ENCODE measurements around the gene ARFGAP3. TPM values are rescaled to one million over a fixed set of nuclear protein-coding genes. Genes with fewer than 3 reads are reported as not detected.

The ARFGAP3 gene
- total RNA-seq, 1 experiment from 2014 or later: 37.4 TPM

- CTCF ChIA-PET: no interaction called here
- no peaks in the 10 kb centered on the region; the same call in 1 of the 2 replicates for H3K4me1 ChIP-seq
- no TSS peak for BruUV-seq (replicated peaks)
- intact Hi-C loops (cut with micrococcal nuclease; ENCODE audit: unreplicated experiment): loop anchor here (10.0 kb wide), 1 partner anchor 92 kb away; no protein-coding TSS in a partner anchor
- TF ChIP-seq, protein P1, sequence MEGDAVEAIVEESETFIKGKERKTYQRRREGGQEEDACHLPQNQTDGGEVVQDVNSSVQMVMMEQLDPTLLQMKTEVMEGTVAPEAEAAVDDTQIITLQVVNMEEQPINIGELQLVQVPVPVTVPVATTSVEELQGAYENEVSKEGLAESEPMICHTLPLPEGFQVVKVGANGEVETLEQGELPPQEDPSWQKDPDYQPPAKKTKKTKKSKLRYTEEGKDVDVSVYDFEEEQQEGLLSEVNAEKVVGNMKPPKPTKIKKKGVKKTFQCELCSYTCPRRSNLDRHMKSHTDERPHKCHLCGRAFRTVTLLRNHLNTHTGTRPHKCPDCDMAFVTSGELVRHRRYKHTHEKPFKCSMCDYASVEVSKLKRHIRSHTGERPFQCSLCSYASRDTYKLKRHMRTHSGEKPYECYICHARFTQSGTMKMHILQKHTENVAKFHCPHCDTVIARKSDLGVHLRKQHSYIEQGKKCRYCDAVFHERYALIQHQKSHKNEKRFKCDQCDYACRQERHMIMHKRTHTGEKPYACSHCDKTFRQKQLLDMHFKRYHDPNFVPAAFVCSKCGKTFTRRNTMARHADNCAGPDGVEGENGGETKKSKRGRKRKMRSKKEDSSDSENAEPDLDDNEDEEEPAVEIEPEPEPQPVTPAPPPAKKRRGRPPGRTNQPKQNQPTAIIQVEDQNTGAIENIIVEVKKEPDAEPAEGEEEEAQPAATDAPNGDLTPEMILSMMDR (IDR thresholded peaks at IDR 0.05; ENCODE audit: insufficient read depth in 1 of 2, low read depth in 1 of 2, low read length in 1 of 2, severe bottlenecking in 1 of 2, unreplicated experiment in 1 of 2): no peak
- Mint-ChIP-seq H3K27me3 (ENCODE audit: insufficient read depth, unreplicated experiment) (no peaks in the 10 kb centered on the region), H3K4me3 (ENCODE audit: unreplicated experiment) (no peak overlapping the region), H3K27ac (ENCODE audit: unreplicated experiment) (no peak overlapping the region), H3K36me3 (ENCODE audit: insufficient read depth, unreplicated experiment) (no peaks in the 10 kb centered on the region), H3K9me3 (ENCODE audit: unreplicated experiment) (no peaks in the 10 kb centered on the region), H3K4me1 (ENCODE audit: low read depth, unreplicated experiment) (no peaks in the 10 kb centered on the region)
- H3K9me3 ChIP-seq: no peaks in the 10 kb centered on the region
- DNase-seq: no peak
- POLR2A ChIA-PET: no interaction called here
- H3K36me3 ChIP-seq (ENCODE audit: control insufficient read depth, insufficient read depth, low read length): no peaks in the 10 kb centered on the region
- H3K27me3 ChIP-seq (replicated peaks; ENCODE audit: control insufficient read depth, insufficient read depth, low read length): no peaks in the 10 kb centered on the region
- H3K4me3 ChIP-seq (ENCODE audit: low read depth, low read length): no peak overlapping the region
Measured at GRCh38 chr22:42777126-42777525, 79.9 kb downstream of the ARFGAP3 start.

DNA sequence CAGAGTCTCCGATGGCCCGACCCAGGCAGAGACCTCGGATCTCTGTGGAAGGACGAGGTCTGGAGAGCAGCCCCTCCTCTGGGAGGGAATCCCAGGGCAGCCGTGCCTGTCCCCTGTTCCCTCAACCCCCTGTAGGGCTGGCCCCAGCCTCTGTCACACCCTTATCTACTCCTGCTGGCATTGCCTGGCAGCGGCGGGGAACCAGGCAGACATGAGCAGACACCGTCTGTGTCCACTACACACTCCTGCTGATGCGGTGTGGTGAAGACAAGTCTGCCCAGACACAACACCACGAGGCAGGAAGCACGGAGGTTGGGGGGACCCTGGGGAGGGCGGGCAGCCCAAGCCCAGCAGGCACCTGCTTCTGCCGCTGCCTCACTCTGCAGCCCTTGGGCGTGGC, 83.9 kb downstream of the ARFGAP3 start:
- Mint-ChIP-seq H3K4me1 (ENCODE audit: low read depth, unreplicated experiment) (peaks cover 10% of the 10 kb centered on the region), H3K9me3 (ENCODE audit: unreplicated experiment) (no peaks in the 10 kb centered on the region), H3K4me3 (ENCODE audit: unreplicated experiment) (no peak overlapping the region), H3K27ac (ENCODE audit: unreplicated experiment) (no peak overlapping the region), H3K27me3 (ENCODE audit: insufficient read depth, unreplicated experiment) (no peaks in the 10 kb centered on the region), H3K36me3 (ENCODE audit: insufficient read depth, unreplicated experiment) (no peaks in the 10 kb centered on the region)
- CTCF ChIA-PET: no interaction called here
- no TSS peak for BruUV-seq (replicated peaks)
- POLR2A ChIA-PET: no interaction called here
- H3K36me3 ChIP-seq (ENCODE audit: control insufficient read depth, insufficient read depth, low read length): no peaks in the 10 kb centered on the region
- H3K4me1 ChIP-seq: peaks cover 19% of the 10 kb centered on the region
- H3K27me3 ChIP-seq (replicated peaks; ENCODE audit: control insufficient read depth, insufficient read depth, low read length): no peaks in the 10 kb centered on the region
- H3K9me3 ChIP-seq: no peaks in the 10 kb centered on the region
- intact Hi-C loops (cut with micrococcal nuclease; ENCODE audit: unreplicated experiment): loop anchor here (10.0 kb wide), 1 partner anchor 88 kb away; no protein-coding TSS in a partner anchor
- H3K4me3 ChIP-seq (ENCODE audit: low read depth, low read length): no peak overlapping the region
- DNase-seq: no peak
- TF ChIP-seq, protein P1 (IDR thresholded peaks at IDR 0.05; ENCODE audit: insufficient read depth in 1 of 2, low read depth in 1 of 2, low read length in 1 of 2, severe bottlenecking in 1 of 2, unreplicated experiment in 1 of 2): no peak

- H3K9me3 Mint-ChIP-seq (ENCODE audit: unreplicated experiment): no peaks in the 10 kb centered on the region
- no peaks in the 10 kb centered on the region for H3K27me3 Mint-ChIP-seq (ENCODE audit: insufficient read depth, unreplicated experiment)
- intact Hi-C loops (cut with micrococcal nuclease; ENCODE audit: unreplicated experiment): loop anchor here (10.0 kb wide), 1 partner anchor 88 kb away; no protein-coding TSS in a partner anchor
- no peaks in the 10 kb centered on the region for H3K36me3 Mint-ChIP-seq (ENCODE audit: insufficient read depth, unreplicated experiment)
- no peak overlapping the region for H3K4me3 Mint-ChIP-seq (ENCODE audit: unreplicated experiment)
- no peak overlapping the region for H3K4me3 ChIP-seq (ENCODE audit: low read depth, low read length)
- H3K27me3 ChIP-seq (replicated peaks; ENCODE audit: control insufficient read depth, insufficient read depth, low read length): no peaks in the 10 kb centered on the region
- no peaks in the 10 kb centered on the region for H3K9me3 ChIP-seq
- no TSS peak for BruUV-seq (replicated peaks)
- TF ChIP-seq, protein P1 (IDR thresholded peaks at IDR 0.05; ENCODE audit: insufficient read depth in 1 of 2, low read depth in 1 of 2, low read length in 1 of 2, severe bottlenecking in 1 of 2, unreplicated experiment in 1 of 2): no peak
- peaks cover 19% of the 10 kb centered on the region for H3K4me1 ChIP-seq
- ChIA-PET CTCF (no interaction called here), POLR2A (no interaction called here)
- H3K36me3 ChIP-seq (ENCODE audit: control insufficient read depth, insufficient read depth, low read length): no peaks in the 10 kb centered on the region
- no peak for DNase-seq
- H3K4me1 Mint-ChIP-seq (ENCODE audit: low read depth, unreplicated experiment): peaks cover 14% of the 10 kb centered on the region
- no peak overlapping the region for H3K27ac Mint-ChIP-seq (ENCODE audit: unreplicated experiment)
Measured at GRCh38 chr22:42772647-42773046, 84.4 kb downstream of the ARFGAP3 start.

All from Caco-2 (cell line).